SH-SY5Y (cell line): ENCODE measurements around the gene LRMDA.

Experiments used
- GATA2 ChIP-seq: IDR thresholded peaks from 2 replicates; pipeline ENCODE4 v1.6.1; 2011; ENCODE audit warnings: mild to moderate bottlenecking, low read depth, low read length
- GATA3 ChIP-seq: IDR thresholded peaks from 2 replicates; pipeline ENCODE4 v1.6.1; 2011; ENCODE audit warnings: low read depth, mild to moderate bottlenecking, low read length, moderate library complexity

GRCh38 chr10:76073524-76073923, 642.1 kb downstream of the LRMDA start:
- TF ChIP-seq GATA3 (no peak), GATA2 (no peak)
